ENCODE measurements around the gene WT1. TPM values are rescaled to one million over a fixed set of nuclear protein-coding genes. Genes with fewer than 3 reads are reported as not detected.

The WT1 gene
- total RNA-seq, 1 donor from 2014 or later, result not detected

- peaks cover 3 to 5% of the 10 kb centered on the region in 2 donors for H3K4me1 ChIP-seq
- H3K27ac ChIP-seq, result no peak overlapping the region
- H3K27me3 ChIP-seq, result peaks cover 22% of the 10 kb centered on the region
- TF ChIP-seq CTCF (IDR thresholded peaks at IDR 0.05), result no peak
- no peaks in the 10 kb centered on the region for H3K9me3 ChIP-seq
- peak overlapping the region; percentile 31 to 45 for H3K4me3 ChIP-seq
- no peak for DNase-seq (ENCODE audit: low spot score in 2 of 2)
- H3K36me3 ChIP-seq, result no peaks in the 10 kb centered on the region
- intact Hi-C loops (cut with DNase I), result no loop called here
Observed at GRCh38 chr11:32434356-32435151, 785 bp downstream of the WT1 start.

GRCh38 chr11:32433914-32434355 is 1.4 kb downstream of the WT1 start:
- H3K4me3 ChIP-seq, result peak overlapping the region; percentile 14 to 45
- TF ChIP-seq CTCF (IDR thresholded peaks at IDR 0.05), result no peak
- intact Hi-C loops (cut with DNase I), result no loop called here
- no peak for DNase-seq (ENCODE audit: low spot score in 2 of 2)
- H3K9me3 ChIP-seq, result no peaks in the 10 kb centered on the region
- no peaks in the 10 kb centered on the region for H3K36me3 ChIP-seq
- H3K27me3 ChIP-seq, result peaks cover 28% of the 10 kb centered on the region
- H3K4me1 ChIP-seq, result peaks cover 3% of the 10 kb centered on the region in 2 donors
- no peak overlapping the region for H3K27ac ChIP-seq

GRCh38 chr11:32433101-32433913 is 2.0 kb downstream of the WT1 start:
- H3K4me3 ChIP-seq, result peak overlapping the region; percentile 14 to 45
- peaks cover 2 to 3% of the 10 kb centered on the region in 2 donors for H3K4me1 ChIP-seq
- H3K27me3 ChIP-seq, result peaks cover 28% of the 10 kb centered on the region
- TF ChIP-seq CTCF (IDR thresholded peaks at IDR 0.05), result no peak
- no peaks in the 10 kb centered on the region for H3K9me3 ChIP-seq
- no peak overlapping the region for H3K27ac ChIP-seq
- no peaks in the 10 kb centered on the region for H3K36me3 ChIP-seq
- DNase-seq (ENCODE audit: low spot score in 2 of 2), result no peak
- intact Hi-C loops (cut with DNase I), result no loop called here

- Histone ChIP-seq H3K27me3 (peaks cover 28% of the 10 kb centered on the region), H3K4me3 (no peak overlapping the region), H3K27ac (no peak overlapping the region), H3K4me1 (peaks cover 2 to 3% of the 10 kb centered on the region in 2 donors), H3K9me3 (no peaks in the 10 kb centered on the region), H3K36me3 (no peaks in the 10 kb centered on the region)
- intact Hi-C loops (cut with DNase I), result no loop called here
- TF ChIP-seq CTCF (IDR thresholded peaks at IDR 0.05), result no peak
- no peak for DNase-seq (ENCODE audit: low spot score in 2 of 2)
Observed at GRCh38 chr11:32432565-32432964, 2.8 kb downstream of the WT1 start.

GRCh38 chr11:32430568-32431381 is 4.6 kb downstream of the WT1 start:
- Histone ChIP-seq H3K4me3 (no peak overlapping the region), H3K27me3 (peaks cover 26% of the 10 kb centered on the region), H3K27ac (no peak overlapping the region), H3K36me3 (no peaks in the 10 kb centered on the region), H3K4me1 (peaks cover 2 to 3% of the 10 kb centered on the region in 2 donors), H3K9me3 (no peaks in the 10 kb centered on the region)
- no peak for DNase-seq (ENCODE audit: low spot score in 2 of 2)
- no peak for TF ChIP-seq CTCF (IDR thresholded peaks at IDR 0.05)
- intact Hi-C loops (cut with DNase I), result no loop called here
